ENCODE data around the gene GJD3.

- TF ChIP-seq POLR2A (IDR thresholded peaks at IDR 0.05): no peak
- TF ChIP-seq CTCF (IDR thresholded peaks at IDR 0.05): no peak
Observed at GRCh38 chr17:40330850-40331470, 33.6 kb downstream of the GJD3 start.

All from thyroid gland (tissue), 4 donors.